ENCODE data around the gene SYNGR4. TPM values are rescaled to one million over a fixed set of nuclear protein-coding genes. Genes with fewer than 3 reads are reported as not detected.
A peak's percentile ranks its signal among the peaks of the same experiment; 100 is the strongest.

SYNGR4 gene
- total RNA-seq, 2 donors from 2014 or later: 0.45 TPM; not detected in 1

- Mint-ChIP-seq H3K4me3 (peak overlapping the region; percentile 98), H3K4me1 (ENCODE audit: low read depth in 2 of 2) (peaks cover 54 to 56% of the 10 kb centered on the region in 2 donors), H3K36me3 (peaks cover 4% of the 10 kb centered on the region), H3K27ac (peak overlapping the region; percentile 95 to 97), H3K9me3 (no peaks in the 10 kb centered on the region), H3K27me3 (no peaks in the 10 kb centered on the region)
- ATAC-seq (peak; percentile 78 to 83), DNase-seq (ENCODE audit: low spot score) (peak; percentile 93)
These were observed 31.3 kb upstream of the SYNGR4 start for GRCh38 chr19:48332662-48333466.

GRCh38 chr19:48333467-48334384 lies 30.4 kb upstream of the SYNGR4 start:
- DNase-seq (ENCODE audit: low spot score) (peak; percentile 95), ATAC-seq (peak; percentile 88 to 89)
- no peaks in the 10 kb centered on the region for H3K27me3 Mint-ChIP-seq
- H3K36me3 Mint-ChIP-seq: no peaks in the 10 kb centered on the region
- no peaks in the 10 kb centered on the region for H3K9me3 Mint-ChIP-seq
- peak overlapping the region; percentile 95 to 97 for H3K27ac Mint-ChIP-seq
- H3K4me1 Mint-ChIP-seq (ENCODE audit: low read depth in 2 of 2): peaks cover 50 to 51% of the 10 kb centered on the region in 2 donors
- peak overlapping the region; percentile 98 for H3K4me3 Mint-ChIP-seq

- Mint-ChIP-seq H3K9me3 (no peaks in the 10 kb centered on the region), H3K36me3 (no peaks in the 10 kb centered on the region), H3K27ac (no peak overlapping the region), H3K27me3 (no peaks in the 10 kb centered on the region), H3K4me1 (ENCODE audit: low read depth in 2 of 2) (peaks cover 12 to 14% of the 10 kb centered on the region in 2 donors), H3K4me3 (no peak overlapping the region)
- ATAC-seq (no peak), DNase-seq (ENCODE audit: low spot score) (no peak)
These were observed 25.9 kb upstream of the SYNGR4 start for GRCh38 chr19:48338253-48338755.

GRCh38 chr19:48338802-48339503 lies 25.2 kb upstream of the SYNGR4 start:
- H3K4me1 Mint-ChIP-seq (ENCODE audit: low read depth in 2 of 2): peaks cover 8 to 9% of the 10 kb centered on the region in 2 donors
- peak overlapping the region in 1 of 2 donors; percentile 53 for H3K27ac Mint-ChIP-seq
- H3K36me3 Mint-ChIP-seq: no peaks in the 10 kb centered on the region
- no peak overlapping the region for H3K4me3 Mint-ChIP-seq
- no peaks in the 10 kb centered on the region for H3K9me3 Mint-ChIP-seq
- ATAC-seq: peak in 1 of 2 donors; percentile 4
- DNase-seq (ENCODE audit: low spot score): no peak
- H3K27me3 Mint-ChIP-seq: no peaks in the 10 kb centered on the region

GRCh38 chr19:48340995-48341394 lies 23.2 kb upstream of the SYNGR4 start:
- Mint-ChIP-seq H3K36me3 (no peaks in the 10 kb centered on the region), H3K4me1 (ENCODE audit: low read depth in 2 of 2) (no peaks in the 10 kb centered on the region), H3K27ac (no peak overlapping the region), H3K27me3 (no peaks in the 10 kb centered on the region), H3K4me3 (no peak overlapping the region), H3K9me3 (no peaks in the 10 kb centered on the region)
- DNase-seq (ENCODE audit: low spot score) (no peak), ATAC-seq (no peak)

GRCh38 chr19:48341515-48342413 lies 22.4 kb upstream of the SYNGR4 start:
- DNase-seq (ENCODE audit: low spot score) (no peak), ATAC-seq (no peak)
- H3K27ac Mint-ChIP-seq: no peak overlapping the region
- H3K27me3 Mint-ChIP-seq: no peaks in the 10 kb centered on the region
- no peaks in the 10 kb centered on the region for H3K36me3 Mint-ChIP-seq
- no peak overlapping the region for H3K4me3 Mint-ChIP-seq
- no peaks in the 10 kb centered on the region for H3K4me1 Mint-ChIP-seq (ENCODE audit: low read depth in 2 of 2)
- no peaks in the 10 kb centered on the region for H3K9me3 Mint-ChIP-seq

- DNase-seq (ENCODE audit: low spot score) (no peak), ATAC-seq (no peak)
- H3K27me3 Mint-ChIP-seq: no peaks in the 10 kb centered on the region
- H3K4me3 Mint-ChIP-seq: no peak overlapping the region
- no peaks in the 10 kb centered on the region for H3K36me3 Mint-ChIP-seq
- no peaks in the 10 kb centered on the region for H3K4me1 Mint-ChIP-seq (ENCODE audit: low read depth in 2 of 2)
- H3K27ac Mint-ChIP-seq: no peak overlapping the region
- no peaks in the 10 kb centered on the region for H3K9me3 Mint-ChIP-seq
These were observed 21.8 kb upstream of the SYNGR4 start for GRCh38 chr19:48342414-48342738.

GRCh38 chr19:48342841-48343540 lies 21.2 kb upstream of the SYNGR4 start:
- Mint-ChIP-seq H3K4me1 (ENCODE audit: low read depth in 2 of 2) (no peaks in the 10 kb centered on the region), H3K27ac (peak overlapping the region in 1 of 2 donors; percentile 31), H3K27me3 (no peaks in the 10 kb centered on the region), H3K4me3 (no peak overlapping the region), H3K36me3 (no peaks in the 10 kb centered on the region), H3K9me3 (no peaks in the 10 kb centered on the region)
- DNase-seq (ENCODE audit: low spot score) (no peak), ATAC-seq (no peak)

- H3K4me3 Mint-ChIP-seq: no peak overlapping the region
- H3K9me3 Mint-ChIP-seq: no peaks in the 10 kb centered on the region
- DNase-seq (ENCODE audit: low spot score): no peak
- H3K4me1 Mint-ChIP-seq (ENCODE audit: low read depth in 2 of 2): peaks cover 0 to 4% of the 10 kb centered on the region in 2 donors
- H3K27ac Mint-ChIP-seq: no peak overlapping the region
- no peaks in the 10 kb centered on the region for H3K36me3 Mint-ChIP-seq
- ATAC-seq: peak in 1 of 2 donors; percentile 46
- no peaks in the 10 kb centered on the region for H3K27me3 Mint-ChIP-seq
These were observed 19.3 kb upstream of the SYNGR4 start for GRCh38 chr19:48344892-48345291.

- DNase-seq (ENCODE audit: low spot score) (no peak), ATAC-seq (no peak)
- peak overlapping the region in 1 of 2 donors; percentile 20 for H3K27ac Mint-ChIP-seq
- H3K4me3 Mint-ChIP-seq: no peak overlapping the region
- H3K9me3 Mint-ChIP-seq: no peaks in the 10 kb centered on the region
- no peaks in the 10 kb centered on the region for H3K27me3 Mint-ChIP-seq
- H3K36me3 Mint-ChIP-seq: no peaks in the 10 kb centered on the region
- H3K4me1 Mint-ChIP-seq (ENCODE audit: low read depth in 2 of 2): peaks cover 2 to 7% of the 10 kb centered on the region in 2 donors
These were observed 18.0 kb upstream of the SYNGR4 start for GRCh38 chr19:48346191-48346590.

- Mint-ChIP-seq H3K27ac (no peak overlapping the region), H3K36me3 (no peaks in the 10 kb centered on the region), H3K27me3 (no peaks in the 10 kb centered on the region), H3K4me3 (no peak overlapping the region), H3K4me1 (ENCODE audit: low read depth in 2 of 2) (peaks cover 7 to 11% of the 10 kb centered on the region in 2 donors), H3K9me3 (no peaks in the 10 kb centered on the region)
- no peak for ATAC-seq
- DNase-seq (ENCODE audit: low spot score): no peak
These were observed 16.1 kb upstream of the SYNGR4 start for GRCh38 chr19:48348045-48348444.

GRCh38 chr19:48348737-48349136 lies 15.4 kb upstream of the SYNGR4 start:
- Mint-ChIP-seq H3K27me3 (no peaks in the 10 kb centered on the region), H3K36me3 (no peaks in the 10 kb centered on the region), H3K4me3 (no peak overlapping the region), H3K9me3 (no peaks in the 10 kb centered on the region), H3K4me1 (ENCODE audit: low read depth in 2 of 2) (peaks cover 7 to 11% of the 10 kb centered on the region in 2 donors), H3K27ac (no peak overlapping the region)
- ATAC-seq: no peak
- no peak for DNase-seq (ENCODE audit: low spot score)
